HEK293T (cell line): ENCODE measurements around the gene LINGO1.

Source experiments
- ARNT ChIP-seq: fragments of 450-650 bp; IDR thresholded peaks from 2 replicates; pipeline ENCODE4 v1.6.1; 2017; ENCODE audit warnings: mild to moderate bottlenecking
- BHLHE40 ChIP-seq: fragments of 450-650 bp; IDR thresholded peaks from 2 replicates; pipeline ENCODE4 v1.6.1; 2016; ENCODE audit warnings: mild to moderate bottlenecking, moderate library complexity, borderline replicate concordance
- HDGF ChIP-seq: fragments of 450-650 bp; IDR thresholded peaks from 2 replicates; pipeline ENCODE4 v1.6.1; 2017; ENCODE audit warnings: antibody characterized with exemption, borderline replicate concordance
- SUZ12 ChIP-seq: fragments of 450-650 bp; IDR thresholded peaks from 2 replicates; pipeline ENCODE4 v1.6.1; 2016; ENCODE audit warnings: mild to moderate bottlenecking
- TARDBP ChIP-seq: fragments of 450-650 bp; IDR thresholded peaks from 2 replicates; pipeline ENCODE4 v1.6.1; 2016

GRCh38 chr15:77673866-77674265 is 41.2 kb upstream of the LINGO1 start:
- TF ChIP-seq BHLHE40 (no peak), HDGF (no peak), SUZ12 (no peak), ARNT (no peak), TARDBP (no peak)
